Activated T-cell treated with anti-CD3 and anti-CD28 coated beads, Interleukin-2, amount 50 U/mL, for 4 hours (primary cell): Measurements from ENCODE around the gene ADARB1. TPM values are rescaled to one million over a fixed set of nuclear protein-coding genes. Genes with fewer than 3 reads are reported as not detected.

Experiments
- ATAC-seq, 2 donors: fragments of 200-7000 bp; cut with Tn5 transposase; one replicate each; pipeline ENCODE4 v1.10.0; 2021
- DNase-seq: peaks from one replicate; pipeline ENCODE4 v3.0.0-alpha.2; 2020
- H3K27me3 Mint-ChIP-seq: one replicate; pipeline ENCODE4 v1.8.0; 2021; ENCODE audit warnings: low read depth, mixed read lengths
- H3K36me3 Mint-ChIP-seq: one replicate; pipeline ENCODE4 v1.8.0; 2022; ENCODE audit warnings: mixed read lengths; ENCODE audit not compliant: insufficient read depth
- H3K4me1 Mint-ChIP-seq: one replicate; pipeline ENCODE4 v1.8.0; 2021; ENCODE audit warnings: low read depth, mixed read lengths
- H3K4me3 Mint-ChIP-seq: one replicate; pipeline ENCODE4 v1.8.0; 2021; ENCODE audit warnings: mild to moderate bottlenecking, moderate library complexity, mixed read lengths
- H3K9me3 Mint-ChIP-seq: one replicate; pipeline ENCODE4 v1.8.0; 2021; ENCODE audit warnings: mixed read lengths
- total RNA-seq, 3 donors: library from RNA; stranded (reverse); gene quantifications; one replicate each; pipeline ENCODE4 v1.2.1, GENCODE V29; 2021

Gene ADARB1
- total RNA-seq, 3 donors from 2014 or later: 28.1 to 32.9 (median 30.9) TPM

GRCh38 chr21:45056917-45057560 is 17.3 kb upstream of the ADARB1 start:
- DNase-seq (no peak), ATAC-seq (no peak)
- no peaks in the 10 kb centered on the region for H3K4me1 Mint-ChIP-seq
- peaks cover 34% of the 10 kb centered on the region for H3K27me3 Mint-ChIP-seq
- H3K9me3 Mint-ChIP-seq: no peaks in the 10 kb centered on the region
- H3K4me3 Mint-ChIP-seq: no peak overlapping the region
- H3K36me3 Mint-ChIP-seq: no peaks in the 10 kb centered on the region

- H3K36me3 Mint-ChIP-seq: no peaks in the 10 kb centered on the region
- ATAC-seq (no peak), DNase-seq (no peak)
- H3K4me3 Mint-ChIP-seq: no peak overlapping the region
- peaks cover 33% of the 10 kb centered on the region for H3K27me3 Mint-ChIP-seq
- no peaks in the 10 kb centered on the region for H3K9me3 Mint-ChIP-seq
- no peaks in the 10 kb centered on the region for H3K4me1 Mint-ChIP-seq
Observed at GRCh38 chr21:45057886-45058285, 16.5 kb upstream of the ADARB1 start.

DNA sequence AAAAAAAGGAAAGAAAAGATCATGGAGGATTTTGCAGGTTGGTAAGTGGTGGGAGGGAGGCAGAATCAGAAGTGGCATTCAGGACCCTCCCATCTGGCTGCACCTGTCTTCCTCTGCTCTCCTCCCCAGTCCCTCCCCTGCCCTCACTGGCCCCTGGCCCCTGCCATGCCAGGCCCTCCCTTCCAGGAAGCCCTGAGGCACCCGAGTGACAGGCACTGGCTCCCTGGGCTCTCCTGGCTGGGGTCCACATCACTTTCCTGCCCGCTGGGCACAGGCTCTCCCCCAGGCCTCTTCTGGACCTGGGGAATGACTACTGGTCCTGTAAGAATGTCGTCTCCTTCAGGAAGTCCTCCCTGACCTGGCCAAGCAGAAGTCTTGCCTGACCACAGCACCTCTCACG is 15.3 kb upstream of the ADARB1 start:
- H3K36me3 Mint-ChIP-seq: no peaks in the 10 kb centered on the region
- ATAC-seq (no peak), DNase-seq (no peak)
- H3K4me3 Mint-ChIP-seq: no peak overlapping the region
- H3K9me3 Mint-ChIP-seq: no peaks in the 10 kb centered on the region
- H3K27me3 Mint-ChIP-seq: peaks cover 23% of the 10 kb centered on the region
- no peaks in the 10 kb centered on the region for H3K4me1 Mint-ChIP-seq

GRCh38 chr21:45060089-45060488 is 14.3 kb upstream of the ADARB1 start:
- H3K4me3 Mint-ChIP-seq: no peak overlapping the region
- peaks cover 16% of the 10 kb centered on the region for H3K27me3 Mint-ChIP-seq
- DNase-seq (no peak), ATAC-seq (no peak)
- H3K4me1 Mint-ChIP-seq: no peaks in the 10 kb centered on the region
- H3K9me3 Mint-ChIP-seq: no peaks in the 10 kb centered on the region
- no peaks in the 10 kb centered on the region for H3K36me3 Mint-ChIP-seq

GRCh38 chr21:45060675-45061311 is 13.6 kb upstream of the ADARB1 start:
- H3K4me1 Mint-ChIP-seq: no peaks in the 10 kb centered on the region
- no peaks in the 10 kb centered on the region for H3K36me3 Mint-ChIP-seq
- ATAC-seq (no peak), DNase-seq (no peak)
- H3K4me3 Mint-ChIP-seq: no peak overlapping the region
- H3K9me3 Mint-ChIP-seq: no peaks in the 10 kb centered on the region
- peaks cover 16% of the 10 kb centered on the region for H3K27me3 Mint-ChIP-seq

- Mint-ChIP-seq H3K4me3 (no peak overlapping the region), H3K36me3 (no peaks in the 10 kb centered on the region), H3K9me3 (no peaks in the 10 kb centered on the region), H3K27me3 (no peaks in the 10 kb centered on the region), H3K4me1 (no peaks in the 10 kb centered on the region)
- DNase-seq (no peak), ATAC-seq (no peak)
Observed at GRCh38 chr21:45064091-45064490, 10.3 kb upstream of the ADARB1 start.

DNA sequence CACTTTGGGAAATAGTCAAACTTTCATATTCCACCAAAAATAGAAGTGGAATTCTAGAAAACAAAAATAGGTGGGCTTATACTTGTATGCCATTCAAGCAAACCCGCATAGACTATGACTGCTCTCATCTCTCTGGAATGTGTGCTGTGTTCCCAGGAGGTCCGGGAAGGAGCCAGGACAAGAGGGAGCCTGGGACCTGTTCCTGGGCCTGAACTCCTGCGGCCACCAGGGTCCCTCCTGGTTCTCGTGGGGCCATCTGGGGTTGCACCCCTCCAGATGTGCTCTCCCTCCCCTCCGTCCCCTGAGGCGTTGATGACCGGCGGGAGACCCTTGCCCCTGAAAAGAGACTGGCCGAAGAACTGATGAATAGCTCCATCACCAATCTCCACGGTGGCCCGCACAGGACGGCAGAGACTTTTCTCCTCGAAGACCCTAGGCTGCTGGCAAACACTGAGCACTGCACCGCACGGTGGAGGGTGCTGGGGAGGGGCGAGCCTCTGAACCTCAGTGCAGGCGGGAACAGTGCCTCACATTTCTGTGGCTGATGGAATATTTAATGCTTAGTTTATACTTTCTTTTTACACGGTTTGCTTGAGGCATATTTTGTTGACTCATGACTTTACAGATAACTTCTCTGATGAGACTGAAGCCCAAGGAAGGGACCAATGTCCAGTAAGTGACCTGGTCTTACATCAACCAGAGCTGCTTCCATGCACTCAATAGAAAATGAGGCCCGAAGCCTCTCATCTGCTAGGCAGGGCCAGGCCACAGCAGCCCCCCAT is 9.6 kb upstream of the ADARB1 start:
- DNase-seq (no peak), ATAC-seq (no peak)
- no peaks in the 10 kb centered on the region for H3K9me3 Mint-ChIP-seq
- no peaks in the 10 kb centered on the region for H3K36me3 Mint-ChIP-seq
- H3K4me3 Mint-ChIP-seq: no peak overlapping the region
- H3K4me1 Mint-ChIP-seq: no peaks in the 10 kb centered on the region
- H3K27me3 Mint-ChIP-seq: no peaks in the 10 kb centered on the region

DNA sequence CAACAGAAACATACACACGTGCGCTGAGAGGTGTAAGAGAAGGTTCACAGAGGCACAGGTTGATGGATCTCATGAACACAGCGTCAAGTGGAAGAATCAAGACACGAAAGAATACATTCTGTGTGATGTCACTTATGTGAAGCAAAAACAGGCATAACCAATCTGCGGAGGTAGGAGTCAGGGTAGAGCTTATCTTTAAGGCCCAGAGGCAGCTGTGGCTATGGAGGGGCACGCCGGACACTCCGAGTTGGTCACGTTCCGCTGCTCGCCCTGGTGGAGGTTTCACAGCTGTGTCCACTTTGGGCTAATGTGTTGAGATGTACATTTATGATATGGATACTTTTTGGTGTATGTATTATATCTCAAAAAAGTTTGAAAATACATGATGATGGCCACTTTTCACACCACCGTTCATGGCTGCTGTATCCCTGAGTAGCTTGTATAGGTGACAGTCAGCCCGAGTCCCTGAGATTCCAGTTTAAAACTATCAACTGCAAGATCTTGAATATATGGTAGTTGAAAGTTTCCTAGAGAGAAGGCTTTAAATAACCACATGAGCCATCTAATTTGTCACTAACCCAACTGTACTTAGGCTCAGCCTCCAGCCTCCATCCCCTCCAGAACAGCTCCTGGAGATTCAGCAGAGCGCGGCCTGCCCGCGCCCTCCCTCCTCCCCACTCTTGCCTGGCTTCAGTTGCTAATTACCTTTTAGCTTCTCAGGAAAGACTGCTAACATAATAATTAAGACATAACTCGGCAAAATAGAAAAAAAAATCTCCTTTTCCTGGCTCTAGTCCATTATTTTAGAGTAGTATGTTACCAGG is 6.7 kb upstream of the ADARB1 start:
- H3K27me3 Mint-ChIP-seq: no peaks in the 10 kb centered on the region
- H3K4me1 Mint-ChIP-seq: no peaks in the 10 kb centered on the region
- DNase-seq (no peak), ATAC-seq (no peak)
- H3K9me3 Mint-ChIP-seq: no peaks in the 10 kb centered on the region
- H3K4me3 Mint-ChIP-seq: no peak overlapping the region
- no peaks in the 10 kb centered on the region for H3K36me3 Mint-ChIP-seq

DNA sequence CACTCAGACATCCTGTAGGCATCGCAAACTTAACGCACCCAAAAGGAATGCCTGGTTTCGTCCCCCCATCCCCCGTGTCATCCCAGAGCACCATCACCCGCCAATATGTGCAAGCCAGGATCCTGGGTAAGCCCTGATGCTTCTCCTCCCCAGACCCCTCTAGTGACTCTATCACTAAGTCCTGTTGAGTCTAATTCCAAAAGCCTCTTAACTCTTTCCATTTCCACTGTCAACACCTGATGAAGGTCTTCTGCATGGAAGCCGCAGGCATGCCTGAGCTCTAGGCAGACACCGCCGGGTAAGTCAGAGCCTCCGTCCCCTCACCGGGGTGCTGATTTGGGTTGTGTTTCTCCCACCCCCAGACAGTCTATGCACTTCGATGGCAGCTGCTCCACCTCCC is 5.3 kb upstream of the ADARB1 start:
- no peaks in the 10 kb centered on the region for H3K9me3 Mint-ChIP-seq
- no peaks in the 10 kb centered on the region for H3K27me3 Mint-ChIP-seq
- H3K4me3 Mint-ChIP-seq: no peak overlapping the region
- DNase-seq: no peak
- no peaks in the 10 kb centered on the region for H3K36me3 Mint-ChIP-seq
- peaks cover 4% of the 10 kb centered on the region for H3K4me1 Mint-ChIP-seq
- no peak for ATAC-seq

DNA sequence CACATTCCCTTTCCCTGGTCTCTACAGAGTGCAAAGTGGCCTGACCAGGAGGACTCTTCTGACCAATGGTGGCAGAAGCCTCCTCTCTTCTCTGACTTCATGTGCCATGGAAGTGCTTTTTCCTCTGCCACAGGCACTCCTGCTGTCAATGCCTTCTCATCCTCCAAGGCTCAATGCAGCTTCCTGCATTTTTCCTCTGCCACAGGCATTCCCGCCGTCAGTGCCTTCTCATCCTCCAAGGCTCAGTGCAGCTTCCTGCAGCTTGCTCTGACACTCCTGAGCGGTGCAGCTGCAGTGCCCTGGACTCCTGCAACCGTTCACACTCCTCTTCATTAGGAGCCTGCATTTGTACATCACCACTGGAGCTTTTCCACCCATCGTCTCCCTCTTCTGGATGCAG is 4.7 kb upstream of the ADARB1 start:
- peaks cover 4% of the 10 kb centered on the region for H3K4me1 Mint-ChIP-seq
- H3K27me3 Mint-ChIP-seq: no peaks in the 10 kb centered on the region
- no peaks in the 10 kb centered on the region for H3K36me3 Mint-ChIP-seq
- ATAC-seq (no peak), DNase-seq (no peak)
- no peak overlapping the region for H3K4me3 Mint-ChIP-seq
- H3K9me3 Mint-ChIP-seq: no peaks in the 10 kb centered on the region

DNA sequence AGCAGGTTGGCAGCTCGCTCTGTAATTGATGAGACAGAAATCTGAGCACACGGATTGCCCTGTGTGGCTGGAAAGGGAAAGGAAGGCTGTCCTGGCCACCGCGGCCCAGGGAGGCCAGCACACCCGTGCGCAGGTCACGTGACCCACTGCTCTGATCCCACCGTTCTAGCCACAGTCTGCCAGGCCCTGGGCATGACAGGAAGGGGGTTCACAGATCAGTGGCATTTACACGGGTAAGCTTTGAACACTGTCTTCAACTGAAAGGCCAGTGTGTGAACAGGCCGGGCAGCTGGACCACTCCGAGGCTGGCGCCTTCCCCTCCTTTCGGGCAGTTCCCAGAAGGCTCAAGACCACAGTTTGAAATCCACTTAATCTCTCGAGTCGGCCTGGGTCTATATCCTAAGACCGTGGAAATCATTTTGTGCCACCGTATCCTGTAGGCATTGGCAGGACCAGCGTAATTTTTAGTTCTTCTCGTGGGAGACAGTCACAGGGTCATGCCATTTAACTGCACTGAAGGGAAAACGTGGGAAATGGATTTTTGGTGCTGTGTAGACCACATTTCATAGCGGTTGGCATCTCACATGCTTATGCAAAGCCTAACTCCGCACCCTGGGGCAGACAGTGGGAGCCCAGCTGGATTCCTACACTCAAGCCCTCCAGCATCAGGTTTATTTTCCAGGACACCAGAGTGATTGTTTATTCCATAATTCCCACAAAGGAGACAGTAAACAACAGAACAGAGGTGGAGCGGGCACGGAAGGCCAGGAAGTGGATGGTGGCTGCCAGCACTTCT is 3.1 kb upstream of the ADARB1 start:
- Mint-ChIP-seq H3K4me1 (peaks cover 13% of the 10 kb centered on the region), H3K27me3 (no peaks in the 10 kb centered on the region), H3K36me3 (no peaks in the 10 kb centered on the region), H3K4me3 (no peak overlapping the region), H3K9me3 (no peaks in the 10 kb centered on the region)
- ATAC-seq (no peak), DNase-seq (no peak)

GRCh38 chr21:45071874-45072737 is 2.3 kb upstream of the ADARB1 start:
- H3K4me3 Mint-ChIP-seq: peak overlapping the region; percentile 9
- no peaks in the 10 kb centered on the region for H3K9me3 Mint-ChIP-seq
- no peaks in the 10 kb centered on the region for H3K27me3 Mint-ChIP-seq
- DNase-seq: no peak
- H3K36me3 Mint-ChIP-seq: no peaks in the 10 kb centered on the region
- no peak for ATAC-seq
- peaks cover 21% of the 10 kb centered on the region for H3K4me1 Mint-ChIP-seq

GRCh38 chr21:45072738-45073300 is 1.6 kb upstream of the ADARB1 start:
- Mint-ChIP-seq H3K4me3 (peak overlapping the region; percentile 96), H3K9me3 (no peaks in the 10 kb centered on the region), H3K4me1 (peaks cover 28% of the 10 kb centered on the region), H3K36me3 (no peaks in the 10 kb centered on the region), H3K27me3 (no peaks in the 10 kb centered on the region)
- ATAC-seq (no peak), DNase-seq (no peak)
